Esophagus squamous epithelium (tissue), 4 donors: ENCODE data around the gene ERMN.

Source experiments
- CTCF ChIP-seq, 6 experiments: fragments of 450-650 bp in 4 of 6; fragments of 200-600 bp in 2 of 6; sonication (generic) in 2 of 6; IDR thresholded peaks; one replicate each; pipeline ENCODE4 v1.5.1; 2016 to 2019; ENCODE audit warnings: antibody characterized with exemption in 6 of 6, mild to moderate bottlenecking in 4 of 6, moderate library complexity in 4 of 6
- POLR2A ChIP-seq, 4 donors: fragments of 450-650 bp; IDR thresholded peaks; one replicate each; pipeline ENCODE4 v1.6.1; 2017; ENCODE audit warnings: antibody characterized with exemption in 4 of 4, mild to moderate bottlenecking in 4 of 4, moderate library complexity in 3 of 4

- TF ChIP-seq CTCF (IDR thresholded peaks at IDR 0.05) (no peak), POLR2A (IDR thresholded peaks at IDR 0.05) (no peak)
Measured at GRCh38 chr2:157296958-157297357, 28.7 kb downstream of the ERMN start.
